EH (cell line): Measurements from ENCODE around the gene CNKSR3.

Experiments used
- DNase-seq: peaks from one replicate; pipeline ENCODE4 v3.0.0-alpha.2; 2015; ENCODE audit warnings: low read depth

The CNKSR3 gene

DNA sequence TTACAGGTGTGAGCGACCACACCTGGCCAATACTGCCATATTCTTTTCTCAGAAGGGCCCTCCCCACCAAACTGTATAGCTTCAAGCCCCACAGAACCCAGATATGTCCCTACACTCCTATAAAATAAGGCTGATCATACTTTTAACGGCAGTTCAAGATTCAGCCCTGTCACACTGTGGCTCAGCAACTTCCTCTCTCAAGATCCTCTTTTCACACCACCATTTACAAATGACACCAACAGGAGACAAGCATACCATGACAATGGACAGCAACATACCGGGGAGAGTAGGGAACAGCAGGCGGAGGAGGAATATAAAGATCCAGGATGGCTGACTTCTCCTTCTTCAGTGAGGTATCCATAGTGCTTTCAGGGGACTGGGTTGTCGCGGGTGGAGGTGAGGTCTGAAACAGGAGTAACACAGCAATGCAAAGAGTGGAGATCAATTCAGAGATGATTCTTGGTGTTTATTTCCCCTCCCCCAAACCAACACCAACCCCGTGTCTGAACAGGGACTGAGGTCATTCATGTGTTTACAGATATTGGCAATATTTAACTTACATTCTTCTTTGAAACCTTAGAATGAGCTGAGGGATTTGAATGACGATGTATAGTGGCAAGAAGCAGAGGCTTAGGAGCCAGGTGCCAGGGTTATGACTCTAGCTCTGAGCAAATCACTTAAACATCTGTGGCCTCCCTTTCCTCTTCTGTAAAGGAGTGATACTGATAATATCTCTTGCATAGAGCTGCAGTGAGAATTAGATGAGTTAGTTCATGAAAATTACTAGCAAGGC is 96.3 kb downstream of the CNKSR3 start:
- DNase-seq = peak; percentile 73

DNA sequence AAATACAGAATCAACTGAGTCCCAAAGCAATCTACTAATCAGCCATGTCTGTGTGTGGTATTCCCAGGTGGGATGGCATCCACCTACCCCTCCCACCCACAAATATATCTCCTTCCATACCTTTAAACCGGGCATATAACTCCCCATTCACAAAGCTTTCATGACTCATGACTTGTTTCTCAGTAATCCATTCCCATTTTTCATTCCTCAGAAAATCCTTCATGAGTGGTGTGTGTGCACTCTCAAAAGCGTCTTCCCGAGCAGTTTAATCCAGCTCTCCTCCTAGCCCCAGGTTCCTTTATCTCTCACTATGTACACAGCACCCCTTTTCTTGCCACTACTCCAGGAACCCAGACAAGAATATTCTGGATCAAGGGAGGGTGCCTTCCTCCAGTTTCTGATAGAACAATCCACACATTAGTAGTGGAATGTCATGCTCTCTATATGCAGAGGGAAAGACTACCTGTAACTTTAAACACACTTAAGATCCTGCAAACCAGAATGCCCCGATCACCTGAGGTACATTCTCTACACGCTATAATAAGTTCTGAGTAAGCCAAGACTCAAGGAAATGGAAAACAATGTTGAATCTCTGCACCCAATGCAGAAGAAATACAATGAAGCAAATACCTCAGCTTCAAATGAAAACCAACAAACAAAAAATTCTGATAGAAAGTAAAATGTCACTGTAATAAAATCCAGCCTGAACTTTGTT is 98.2 kb downstream of the CNKSR3 start:
- no peak for DNase-seq

DNA sequence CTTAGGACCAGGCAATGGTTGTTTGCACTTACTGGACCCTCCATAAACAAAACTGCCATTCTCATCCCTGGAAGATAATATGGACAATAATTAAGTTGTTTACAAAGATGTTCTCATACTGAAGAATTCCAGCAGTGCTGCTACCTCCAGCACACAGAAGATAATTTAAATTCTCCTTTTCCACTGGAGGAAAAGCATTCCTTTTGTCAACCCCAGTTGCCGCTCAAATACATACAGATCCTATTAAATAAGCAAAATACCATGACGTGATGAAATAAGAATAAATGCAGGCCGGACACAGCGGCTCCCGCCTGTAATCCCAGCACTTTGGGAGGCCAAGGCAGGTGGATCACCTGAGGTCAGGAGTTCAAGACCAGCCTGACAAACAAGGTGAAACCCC is 99.4 kb downstream of the CNKSR3 start:
- no peak for DNase-seq

DNA sequence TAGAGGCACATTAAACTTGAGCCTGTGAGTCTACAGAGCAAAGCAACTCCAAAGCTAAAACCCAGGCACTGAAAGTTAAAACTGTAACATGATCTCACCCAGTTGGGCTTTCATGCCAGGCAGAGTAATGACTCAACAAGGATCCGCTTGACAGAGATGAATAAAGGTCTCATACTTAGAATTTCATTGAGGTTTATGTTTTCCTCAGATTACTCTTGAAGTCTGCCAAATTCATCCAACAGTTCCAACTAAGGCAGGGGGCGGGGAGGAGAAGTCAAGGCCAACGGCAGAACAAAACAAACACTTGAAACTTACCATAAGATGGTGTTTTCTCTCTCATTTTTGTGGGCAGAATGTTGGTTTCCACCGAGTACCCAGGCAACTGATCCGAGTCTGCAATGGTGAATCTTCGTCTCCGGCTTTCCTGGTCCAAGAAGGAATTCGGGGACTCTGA is 99.8 kb downstream of the CNKSR3 start:
- peak; percentile 99 for DNase-seq

DNA sequence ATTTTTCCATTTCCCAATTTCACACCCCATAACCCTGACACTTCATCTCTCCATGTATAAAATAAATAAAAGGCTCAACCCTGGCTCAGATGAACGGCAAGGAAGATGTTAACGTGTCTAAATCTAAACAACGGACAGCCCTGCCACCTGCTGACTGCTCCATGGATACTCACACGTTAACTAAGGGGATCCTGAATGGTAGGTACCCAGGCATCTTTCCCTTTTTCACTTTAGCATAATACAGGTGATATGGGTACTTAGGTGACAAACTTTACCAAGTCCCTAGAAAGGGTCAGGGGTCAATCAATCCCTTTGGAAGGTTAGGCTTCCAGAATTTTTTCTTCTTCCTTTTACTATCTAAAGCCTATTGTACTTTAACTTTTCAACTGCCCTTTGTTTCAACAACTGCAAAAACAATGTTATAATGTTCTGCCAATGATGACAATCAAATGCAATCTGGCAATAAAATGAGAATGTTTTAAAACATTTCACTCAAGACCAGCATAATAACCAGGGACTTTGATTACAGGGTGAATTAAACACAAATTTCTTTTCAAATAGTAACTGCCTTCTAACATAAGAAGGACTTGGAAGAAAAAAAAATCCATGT is 101.5 kb downstream of the CNKSR3 start:
- peak; percentile 43 for DNase-seq

DNA sequence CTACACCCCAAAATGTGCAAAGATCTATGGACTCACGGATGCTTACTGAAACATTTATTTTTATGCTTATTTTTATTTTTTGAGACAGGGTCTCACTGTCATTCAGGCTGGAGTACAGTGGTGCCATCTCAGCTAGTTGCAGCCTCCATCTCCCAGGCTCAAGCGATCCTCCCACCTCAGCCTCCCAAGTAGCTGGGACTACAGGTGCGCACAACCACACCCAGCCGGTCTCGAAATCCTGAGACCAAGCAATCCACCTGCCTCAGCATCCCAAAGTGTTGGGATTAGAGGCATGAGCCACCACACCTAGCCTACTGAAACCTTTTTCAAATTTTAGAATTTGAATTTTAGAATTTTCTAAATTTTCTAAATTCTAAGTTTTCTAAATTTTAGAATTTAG is 103.0 kb downstream of the CNKSR3 start:
- no peak for DNase-seq

DNA sequence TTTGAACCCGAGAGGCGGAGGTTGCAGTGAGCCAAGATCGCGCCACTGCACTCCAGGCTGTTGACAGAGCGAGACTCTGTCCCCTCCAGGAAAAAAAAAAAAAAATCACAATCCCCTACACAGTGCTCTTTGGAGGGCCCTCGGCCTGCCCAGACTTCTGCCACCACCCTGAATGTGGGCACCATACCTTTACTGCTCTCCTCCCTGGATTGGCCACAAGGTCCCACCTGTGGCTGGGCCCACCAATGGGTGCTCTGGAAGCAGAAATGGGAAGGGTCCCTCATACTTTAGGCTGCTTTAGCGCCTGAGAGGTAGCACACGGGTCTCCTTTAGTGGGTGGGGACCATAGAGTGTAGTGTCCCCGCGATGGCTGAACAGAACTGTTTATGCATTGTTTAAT is 103.6 kb downstream of the CNKSR3 start:
- DNase-seq = no peak

DNA sequence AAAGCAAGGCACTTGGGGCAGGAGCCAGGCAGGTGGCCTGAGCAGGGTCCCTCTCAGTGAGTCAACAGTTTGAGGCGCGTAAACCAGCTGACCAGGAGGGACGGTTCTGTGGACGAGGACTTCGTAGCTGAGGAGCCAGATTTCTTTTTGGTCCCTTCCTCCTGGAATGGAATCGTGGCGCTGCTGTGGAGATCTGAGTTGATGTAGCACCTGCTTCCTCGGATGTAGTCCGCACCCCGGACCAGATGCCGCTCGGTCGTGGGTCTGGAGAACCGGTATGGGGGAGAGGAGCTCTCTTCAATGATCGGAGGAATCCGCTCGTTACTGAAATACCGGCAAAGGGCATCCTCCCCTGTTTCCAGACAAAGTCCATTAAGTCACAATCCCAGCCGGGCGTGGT is 104.2 kb downstream of the CNKSR3 start:
- DNase-seq = no peak

DNA sequence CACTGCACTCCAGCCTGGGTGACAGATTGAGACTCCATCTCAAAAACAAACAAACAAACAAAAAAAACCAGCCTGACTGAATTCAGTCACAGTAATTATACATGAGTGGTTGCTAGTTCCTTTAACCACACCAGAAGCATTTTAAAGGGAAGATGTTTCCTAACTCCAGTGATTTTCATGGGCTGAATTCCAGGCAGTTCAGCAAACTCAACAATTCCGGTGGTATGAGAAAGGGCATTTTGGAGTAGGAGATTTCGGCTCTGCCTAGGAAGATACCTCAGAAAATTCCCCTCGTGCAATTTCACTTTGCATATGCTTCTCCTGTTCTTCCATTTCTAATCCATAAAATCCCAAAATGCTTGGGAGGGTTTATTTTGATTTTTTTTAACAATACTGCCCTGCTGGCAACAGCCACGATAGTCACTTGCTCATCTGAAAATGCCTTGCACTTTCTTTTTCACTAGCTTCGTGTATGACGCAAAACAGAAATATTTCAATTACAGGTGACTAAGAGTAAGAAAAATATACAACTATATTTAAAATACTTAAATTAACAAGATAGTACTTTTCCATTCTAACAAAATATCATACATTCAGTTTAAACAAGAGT is 105.6 kb downstream of the CNKSR3 start:
- peak; percentile 85 for DNase-seq

DNA sequence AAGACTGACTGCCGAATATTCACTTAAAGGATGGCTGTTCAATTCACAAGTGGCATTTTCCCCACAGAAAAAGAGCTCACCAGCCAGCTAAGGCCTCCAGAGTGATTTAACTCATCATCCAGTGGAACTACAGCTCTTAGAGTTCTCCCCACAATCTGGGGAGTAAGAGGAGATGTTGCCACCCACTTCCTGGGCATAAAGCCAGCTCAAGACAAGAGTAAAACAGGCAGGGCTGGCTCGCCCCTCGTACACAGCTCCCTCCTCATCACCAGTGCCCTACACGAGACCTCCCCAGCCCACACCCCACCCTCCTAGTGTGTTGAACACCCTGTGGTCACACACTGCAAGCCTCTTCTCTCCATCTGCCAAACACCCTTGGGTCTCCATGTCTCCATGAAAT is 106.7 kb downstream of the CNKSR3 start:
- peak; percentile 80 for DNase-seq

DNA sequence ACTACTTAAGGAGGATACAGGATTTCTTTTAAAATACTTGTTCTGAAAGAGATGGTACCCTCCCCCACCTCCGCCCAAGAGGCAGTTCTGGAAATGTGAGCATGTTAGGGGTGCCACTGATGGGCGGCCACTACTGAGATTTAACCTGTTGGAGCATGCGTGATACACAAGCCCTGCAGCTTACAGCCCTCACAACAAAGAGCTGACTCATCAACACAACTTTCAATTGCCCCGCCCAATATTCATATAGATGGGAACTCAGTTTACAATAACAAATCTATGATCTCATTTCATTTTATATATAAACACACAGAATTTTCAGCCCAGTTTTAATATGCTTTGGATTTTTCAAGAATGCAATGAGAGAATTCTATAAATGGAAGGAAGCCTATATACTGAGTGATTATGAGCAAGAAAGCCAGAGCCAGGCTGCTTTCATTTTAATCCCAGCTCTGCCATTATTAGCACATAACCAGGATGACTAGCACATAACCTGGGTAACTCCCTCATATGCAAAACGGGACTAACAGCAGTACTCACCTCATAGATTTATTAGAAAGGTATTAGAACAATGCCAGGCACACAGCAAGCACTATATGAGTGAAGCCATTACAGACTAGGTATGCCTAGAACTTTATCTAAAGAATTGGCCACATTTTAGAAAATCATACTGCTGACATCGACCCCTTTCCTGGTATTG is 108.3 kb downstream of the CNKSR3 start:
- DNase-seq = no peak

DNA sequence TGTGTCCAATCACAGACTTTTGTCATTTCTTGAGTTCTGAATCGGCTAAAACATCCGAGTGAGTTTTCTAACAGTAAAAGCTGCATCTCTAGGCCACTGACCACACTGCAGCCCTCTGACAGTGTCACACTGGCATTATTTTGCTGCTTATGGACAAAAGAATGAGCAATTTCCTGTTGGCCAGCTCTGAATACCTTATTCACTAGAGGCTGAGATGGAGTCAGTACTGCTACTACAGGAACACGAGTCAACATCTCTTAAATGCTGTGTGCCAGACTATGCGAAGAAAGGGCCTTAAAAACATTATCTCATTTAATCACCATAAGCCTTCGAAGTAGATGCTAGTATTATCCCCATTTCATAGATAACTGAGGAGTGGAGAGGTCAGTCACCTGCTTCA is 111.4 kb downstream of the CNKSR3 start:
- DNase-seq = peak; percentile 81

DNA sequence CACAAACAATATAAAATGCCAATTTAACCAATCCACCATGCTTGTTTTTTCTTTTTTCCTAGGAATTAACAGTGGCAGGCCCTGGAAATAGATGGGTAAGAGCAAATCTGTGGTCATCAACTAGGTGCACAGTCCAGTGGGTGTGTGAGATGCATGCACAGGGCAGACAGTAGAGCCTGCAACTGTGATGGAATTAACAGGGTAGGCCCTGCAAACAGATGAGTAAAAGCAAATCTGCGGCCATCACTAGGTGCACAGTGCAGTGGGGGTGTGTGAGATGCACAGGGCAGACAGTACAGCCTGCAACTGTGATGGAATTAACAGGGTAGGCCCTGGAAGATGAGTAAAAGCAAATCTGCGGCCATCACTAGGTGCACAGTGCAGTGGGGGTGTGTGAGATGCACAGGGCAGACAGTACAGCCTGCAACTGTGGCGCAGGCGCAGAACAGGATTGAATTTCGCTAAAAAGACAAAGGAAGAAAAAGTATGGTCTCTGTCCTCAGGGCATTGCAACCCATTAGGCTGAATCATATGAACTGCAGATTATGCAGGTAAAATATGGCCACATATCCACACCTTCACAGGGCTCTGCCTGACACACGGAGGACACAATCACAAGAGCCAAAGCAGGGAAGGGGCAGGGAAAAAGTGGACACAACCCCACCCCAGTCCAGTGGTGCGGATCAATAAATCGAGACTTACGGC is 112.8 kb downstream of the CNKSR3 start:
- no peak for DNase-seq

DNA sequence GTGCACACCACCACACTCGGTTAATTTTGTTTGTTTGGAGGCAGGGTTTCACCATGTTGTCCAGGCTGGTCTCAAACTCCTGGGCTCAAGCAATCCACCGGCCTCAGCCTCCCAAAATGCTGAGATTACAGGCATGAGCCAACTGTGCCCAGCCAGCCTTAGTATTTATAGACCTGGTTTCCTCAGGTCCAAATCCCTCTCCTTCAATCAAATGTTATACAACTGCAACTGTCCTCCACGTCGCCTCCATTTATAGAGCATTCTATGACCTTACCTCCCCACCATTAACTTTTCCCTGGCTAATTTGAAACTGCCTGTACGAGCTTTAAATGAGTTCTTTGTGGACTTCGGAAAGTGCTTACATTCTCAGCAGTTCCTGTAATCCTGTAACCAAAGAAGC is 114.6 kb downstream of the CNKSR3 start:
- DNase-seq = no peak

DNA sequence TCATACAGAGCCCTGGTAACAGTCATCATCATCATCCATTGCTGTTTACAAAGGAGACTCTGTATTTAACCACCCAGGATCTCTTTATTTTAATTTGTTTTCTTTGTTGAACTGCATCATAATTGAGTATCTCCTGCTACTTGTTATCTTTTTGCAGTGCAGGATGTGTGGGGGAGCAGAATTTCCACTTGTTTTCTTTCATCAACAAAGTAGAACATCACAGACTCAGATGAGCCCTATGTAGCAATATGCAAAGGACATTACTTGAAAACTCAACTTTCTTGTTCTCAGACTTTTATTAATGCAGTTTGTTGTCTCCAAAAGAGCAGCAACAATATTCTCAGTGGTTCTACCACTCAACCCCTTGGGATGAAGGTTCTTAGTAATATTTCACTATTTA is 115.2 kb downstream of the CNKSR3 start:
- no peak for DNase-seq

DNA sequence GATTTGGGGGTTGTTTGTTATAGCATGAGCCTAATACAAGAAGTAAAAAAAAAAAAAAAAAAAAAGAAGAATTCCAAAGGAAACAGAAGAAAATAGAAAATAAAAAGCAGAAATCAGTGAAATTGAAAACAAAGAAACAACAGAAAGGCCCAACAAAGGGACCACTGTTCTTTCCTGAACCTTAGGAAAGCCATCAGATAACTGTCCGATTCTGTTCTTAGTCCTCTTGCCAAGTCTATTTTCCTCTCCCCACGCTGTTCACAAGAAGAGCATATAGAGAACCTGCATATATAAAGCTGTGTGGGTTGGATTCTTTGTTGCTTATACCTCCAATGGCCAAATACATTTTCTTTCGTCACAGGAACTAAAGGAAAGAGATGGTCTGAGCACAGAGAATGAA is 115.9 kb downstream of the CNKSR3 start:
- no peak for DNase-seq

DNA sequence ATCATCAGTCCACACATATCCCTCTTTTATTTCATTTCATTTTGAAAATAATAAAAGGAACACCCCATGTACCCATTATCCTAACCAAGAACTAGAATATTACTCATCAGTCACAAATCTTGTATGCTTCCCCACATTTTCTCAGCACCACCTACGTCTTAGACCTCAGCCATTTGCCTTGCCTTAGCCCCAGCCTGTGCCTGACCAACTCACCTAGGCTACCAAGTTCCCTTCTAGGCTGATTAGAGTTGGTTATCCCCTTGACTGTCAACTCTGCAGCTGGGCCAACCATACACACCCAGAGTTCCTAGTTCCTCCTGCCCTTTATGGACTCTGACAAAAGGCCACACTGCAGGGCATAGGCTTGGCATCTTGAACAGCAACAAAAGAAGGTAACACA is 120.5 kb downstream of the CNKSR3 start:
- no peak for DNase-seq

DNA sequence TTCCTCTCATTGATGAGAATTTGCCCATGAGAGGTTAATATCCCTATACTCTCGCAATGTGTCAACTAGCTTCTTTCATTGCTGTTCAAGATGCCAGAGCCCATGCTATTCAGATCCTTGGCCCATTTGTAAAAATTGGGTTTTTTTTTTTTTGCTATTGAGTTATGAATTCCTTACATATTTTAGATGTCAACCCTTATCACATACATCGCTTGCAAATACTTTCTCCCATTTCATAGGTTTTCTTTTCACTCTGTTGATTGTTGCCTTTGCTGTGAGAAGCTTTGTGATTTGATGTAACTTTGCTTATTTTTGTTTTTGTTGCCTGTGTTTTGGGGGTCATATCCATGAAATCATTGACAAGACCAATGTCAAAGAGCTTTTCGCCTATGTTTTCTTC is 121.7 kb downstream of the CNKSR3 start:
- DNase-seq = no peak

DNA sequence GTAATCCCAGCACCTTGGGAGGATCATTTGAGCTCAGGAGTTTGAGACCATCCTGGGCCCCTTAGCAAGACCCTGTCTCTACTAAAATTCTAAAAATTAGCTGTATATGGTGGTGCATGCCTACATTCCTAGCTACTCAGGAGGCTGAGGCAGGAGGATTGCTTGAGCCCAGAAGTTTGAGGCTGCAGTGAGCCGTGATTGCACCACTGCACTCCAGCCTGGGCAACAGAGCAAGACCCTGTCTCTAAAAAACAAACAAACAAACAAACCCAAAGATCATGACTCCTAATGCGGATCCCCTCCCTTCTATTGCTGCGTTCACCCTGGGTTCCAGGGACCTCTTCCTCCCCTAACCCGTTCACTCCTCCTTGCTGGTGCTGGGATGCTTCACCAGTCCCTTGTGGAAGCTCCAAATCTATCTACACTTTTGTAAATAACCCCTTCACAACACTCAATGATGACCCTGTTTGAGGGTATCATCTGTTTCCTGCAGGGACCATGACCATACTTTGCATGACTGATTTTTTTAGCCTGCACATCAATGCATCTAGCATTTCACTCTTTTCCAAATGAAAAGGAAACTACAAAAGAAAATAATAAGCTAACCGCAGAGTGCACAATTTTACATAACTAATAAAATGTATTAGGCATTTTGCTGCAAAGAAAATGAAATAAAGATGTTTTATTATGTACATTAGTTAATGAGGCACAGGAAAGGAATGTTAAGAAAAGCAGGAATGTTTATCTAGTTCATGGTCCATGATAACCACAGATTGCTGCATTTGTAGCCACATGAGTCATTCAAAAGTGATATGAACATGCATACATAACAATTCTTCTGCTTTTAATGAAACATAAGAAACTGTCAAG is 123.4 kb downstream of the CNKSR3 start:
- peak; percentile 95 for DNase-seq

DNA sequence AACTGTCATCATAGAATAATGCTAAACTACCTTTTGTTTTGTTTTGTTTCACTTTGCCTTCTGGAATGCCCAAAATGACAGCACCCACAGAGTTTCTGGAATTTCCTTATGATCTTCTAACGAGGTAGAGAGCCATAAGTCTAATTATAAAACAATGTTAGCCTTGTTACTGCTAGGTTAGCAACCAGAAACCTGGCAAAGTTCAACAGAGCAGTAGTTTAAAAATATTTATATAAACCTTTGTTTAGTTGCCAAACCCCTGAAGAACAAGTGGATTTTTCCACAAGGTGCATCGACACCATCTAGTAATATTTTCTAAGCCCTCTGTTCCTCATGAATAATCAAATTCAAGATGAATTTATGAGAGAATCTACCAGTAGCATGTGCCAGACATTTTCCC is 126.3 kb downstream of the CNKSR3 start:
- DNase-seq = no peak

DNA sequence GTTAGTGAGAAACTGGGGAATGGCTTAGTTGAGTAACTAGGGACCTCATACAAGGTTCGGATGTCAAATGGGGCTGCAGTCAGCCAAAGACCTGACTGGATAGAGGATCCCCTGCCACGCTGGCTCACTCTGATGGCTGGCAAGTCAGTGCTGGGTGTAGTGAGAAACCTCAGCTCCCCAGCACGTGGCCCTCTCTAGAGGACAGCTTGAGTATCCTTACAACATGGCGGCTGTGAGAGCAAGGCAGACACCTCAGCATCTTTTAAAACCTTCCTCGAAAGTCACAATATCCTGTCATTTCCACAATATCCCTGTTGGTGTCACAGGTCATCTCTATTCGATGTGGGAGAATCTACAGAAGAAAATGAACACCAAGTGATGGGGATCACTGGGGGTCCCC is 127.2 kb downstream of the CNKSR3 start:
- DNase-seq = no peak
